GM12891 (cell line): ENCODE data around the gene RTL10.

ENCODE experiments used
- DNase-seq: peaks from one replicate; pipeline ENCODE4 v3.0.0; 2011; ENCODE audit warnings: low spot score; ENCODE audit not compliant: insufficient read length
- FAIRE-seq: peaks from 2 replicates; lab custom pipeline; 2011; peaks lifted over from hg19 to GRCh38; lab: Jason Lieb, UNC
- PAX5 ChIP-seq: IDR thresholded peaks from 2 replicates; pipeline ENCODE4 v1.6.1; 2011; ENCODE audit warnings: low read length, moderate library complexity, mild to moderate bottlenecking; ENCODE audit not compliant: insufficient read depth, severe bottlenecking
- POLR2A ChIP-seq: IDR thresholded peaks from 2 replicates; pipeline ENCODE4 v1.6.1; 2011; ENCODE audit warnings: low read depth, low read length, control low read depth
- POLR2AphosphoS5 ChIP-seq: IDR thresholded peaks from 2 replicates; pipeline ENCODE4 v1.6.1; 2011; ENCODE audit warnings: low read depth, low read length, control low read depth
- POU2F2 ChIP-seq: IDR thresholded peaks from 2 replicates; pipeline ENCODE4 v1.6.1; 2011; ENCODE audit warnings: low read depth, mild to moderate bottlenecking, control low read depth, low read length, moderate library complexity
- SPI1 ChIP-seq: IDR thresholded peaks from 2 replicates; pipeline ENCODE4 v1.6.1; 2011; ENCODE audit warnings: low read depth, low read length, control low read depth
- TAF1 ChIP-seq: IDR thresholded peaks from 2 replicates; pipeline ENCODE4 v1.6.1; 2011; ENCODE audit warnings: low read depth, low read length, control low read depth

The RTL10 gene

GRCh38 chr22:19880786-19881569 is 26.3 kb upstream of the RTL10 start:
- FAIRE-seq (no peak), DNase-seq (peak; percentile 15)
- TF ChIP-seq POLR2A: no peak
- no peak for TF ChIP-seq TAF1
- no peak for TF ChIP-seq PAX5
- no peak for TF ChIP-seq SPI1
- TF ChIP-seq POU2F2: no peak
- TF ChIP-seq POLR2AphosphoS5: no peak

GRCh38 chr22:19879992-19880785 is 25.5 kb upstream of the RTL10 start:
- TF ChIP-seq PAX5: no peak
- no peak for TF ChIP-seq POLR2AphosphoS5
- TF ChIP-seq POLR2A: no peak
- TF ChIP-seq SPI1: no peak
- no peak for TF ChIP-seq POU2F2
- no peak for TF ChIP-seq TAF1
- DNase-seq: peak; percentile 19
- FAIRE-seq: no peak

- no peak for TF ChIP-seq SPI1
- no peak for TF ChIP-seq POLR2A
- no peak for TF ChIP-seq POLR2AphosphoS5
- no peak for TF ChIP-seq PAX5
- no peak for TF ChIP-seq TAF1
- no peak for TF ChIP-seq POU2F2
- FAIRE-seq (no peak), DNase-seq (peak; percentile 14)
Measured at GRCh38 chr22:19879643-19879991, 24.9 kb upstream of the RTL10 start.

GRCh38 chr22:19879246-19879570 is 24.5 kb upstream of the RTL10 start:
- DNase-seq: peak; percentile 10
- TF ChIP-seq SPI1: no peak
- TF ChIP-seq POLR2AphosphoS5: no peak
- FAIRE-seq: no peak

GRCh38 chr22:19878461-19879245 is 24.0 kb upstream of the RTL10 start:
- DNase-seq (peak; percentile 5), FAIRE-seq (no peak)
- TF ChIP-seq SPI1 (no peak), POLR2AphosphoS5 (no peak), TAF1 (no peak), POLR2A (no peak), PAX5 (no peak), POU2F2 (no peak)

- TF ChIP-seq SPI1 (no peak), POLR2AphosphoS5 (no peak), POU2F2 (no peak), TAF1 (no peak), PAX5 (no peak), POLR2A (no peak)
- FAIRE-seq: no peak
- peak; percentile 8 for DNase-seq
Measured at GRCh38 chr22:19877626-19878339, 23.1 kb upstream of the RTL10 start.

- no peak for TF ChIP-seq SPI1
- TF ChIP-seq POU2F2: no peak
- no peak for TF ChIP-seq POLR2A
- no peak for TF ChIP-seq PAX5
- TF ChIP-seq POLR2AphosphoS5: no peak
- TF ChIP-seq TAF1: no peak
- peak; percentile 19 for DNase-seq
- no peak for FAIRE-seq
Measured at GRCh38 chr22:19876941-19877625, 22.4 kb upstream of the RTL10 start.

- DNase-seq (no peak), FAIRE-seq (no peak)
- TF ChIP-seq POLR2A (no peak), SPI1 (no peak), POLR2AphosphoS5 (no peak), POU2F2 (no peak), PAX5 (no peak), TAF1 (no peak)
Measured at GRCh38 chr22:19876314-19876940, 21.8 kb upstream of the RTL10 start.
